ENCODE data around the gene TMEM229B. TPM values are rescaled to one million over a fixed set of nuclear protein-coding genes. Genes with fewer than 3 reads are reported as not detected.

TMEM229B gene
- total RNA-seq, 4 donors from 2014 or later: 1.5 to 3.3 (median 1.8) TPM

DNA sequence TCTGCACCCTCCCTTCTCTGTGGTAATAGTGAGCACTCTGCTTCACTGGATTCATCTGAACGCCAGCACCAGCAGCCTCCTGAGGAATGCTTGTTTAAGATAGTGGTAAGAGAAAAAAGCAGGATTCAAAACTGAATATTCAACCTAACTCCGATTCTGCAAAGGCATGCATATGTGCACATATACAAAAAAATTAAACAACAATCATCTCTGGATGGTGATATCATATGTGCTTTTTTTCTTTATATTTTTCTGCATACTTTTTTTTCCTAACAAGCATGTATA, 9.8 kb downstream of the TMEM229B start:
- H3K27me3 ChIP-seq: no peaks in the 10 kb centered on the region
- no peaks in the 10 kb centered on the region for H3K36me3 ChIP-seq
- TF ChIP-seq EP300 (IDR thresholded peaks at IDR 0.05) (no peak), POLR2A (IDR thresholded peaks at IDR 0.05) (no peak), POLR2AphosphoS5 (IDR thresholded peaks at IDR 0.05) (no peak)
- TF ChIP-seq, protein P1, sequence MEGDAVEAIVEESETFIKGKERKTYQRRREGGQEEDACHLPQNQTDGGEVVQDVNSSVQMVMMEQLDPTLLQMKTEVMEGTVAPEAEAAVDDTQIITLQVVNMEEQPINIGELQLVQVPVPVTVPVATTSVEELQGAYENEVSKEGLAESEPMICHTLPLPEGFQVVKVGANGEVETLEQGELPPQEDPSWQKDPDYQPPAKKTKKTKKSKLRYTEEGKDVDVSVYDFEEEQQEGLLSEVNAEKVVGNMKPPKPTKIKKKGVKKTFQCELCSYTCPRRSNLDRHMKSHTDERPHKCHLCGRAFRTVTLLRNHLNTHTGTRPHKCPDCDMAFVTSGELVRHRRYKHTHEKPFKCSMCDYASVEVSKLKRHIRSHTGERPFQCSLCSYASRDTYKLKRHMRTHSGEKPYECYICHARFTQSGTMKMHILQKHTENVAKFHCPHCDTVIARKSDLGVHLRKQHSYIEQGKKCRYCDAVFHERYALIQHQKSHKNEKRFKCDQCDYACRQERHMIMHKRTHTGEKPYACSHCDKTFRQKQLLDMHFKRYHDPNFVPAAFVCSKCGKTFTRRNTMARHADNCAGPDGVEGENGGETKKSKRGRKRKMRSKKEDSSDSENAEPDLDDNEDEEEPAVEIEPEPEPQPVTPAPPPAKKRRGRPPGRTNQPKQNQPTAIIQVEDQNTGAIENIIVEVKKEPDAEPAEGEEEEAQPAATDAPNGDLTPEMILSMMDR (IDR thresholded peaks at IDR 0.05): no peak
- no peak overlapping the region for H3K27ac ChIP-seq
- 86% methylated on average over 2 of the region's 2 CpGs for WGBS
- H3K4me3 ChIP-seq: no peak overlapping the region
- DNase-seq (ENCODE audit: low spot score in 2 of 2): no peak
- no peaks in the 10 kb centered on the region for H3K9me3 ChIP-seq
- H3K4me1 ChIP-seq: no peaks in the 10 kb centered on the region

DNA sequence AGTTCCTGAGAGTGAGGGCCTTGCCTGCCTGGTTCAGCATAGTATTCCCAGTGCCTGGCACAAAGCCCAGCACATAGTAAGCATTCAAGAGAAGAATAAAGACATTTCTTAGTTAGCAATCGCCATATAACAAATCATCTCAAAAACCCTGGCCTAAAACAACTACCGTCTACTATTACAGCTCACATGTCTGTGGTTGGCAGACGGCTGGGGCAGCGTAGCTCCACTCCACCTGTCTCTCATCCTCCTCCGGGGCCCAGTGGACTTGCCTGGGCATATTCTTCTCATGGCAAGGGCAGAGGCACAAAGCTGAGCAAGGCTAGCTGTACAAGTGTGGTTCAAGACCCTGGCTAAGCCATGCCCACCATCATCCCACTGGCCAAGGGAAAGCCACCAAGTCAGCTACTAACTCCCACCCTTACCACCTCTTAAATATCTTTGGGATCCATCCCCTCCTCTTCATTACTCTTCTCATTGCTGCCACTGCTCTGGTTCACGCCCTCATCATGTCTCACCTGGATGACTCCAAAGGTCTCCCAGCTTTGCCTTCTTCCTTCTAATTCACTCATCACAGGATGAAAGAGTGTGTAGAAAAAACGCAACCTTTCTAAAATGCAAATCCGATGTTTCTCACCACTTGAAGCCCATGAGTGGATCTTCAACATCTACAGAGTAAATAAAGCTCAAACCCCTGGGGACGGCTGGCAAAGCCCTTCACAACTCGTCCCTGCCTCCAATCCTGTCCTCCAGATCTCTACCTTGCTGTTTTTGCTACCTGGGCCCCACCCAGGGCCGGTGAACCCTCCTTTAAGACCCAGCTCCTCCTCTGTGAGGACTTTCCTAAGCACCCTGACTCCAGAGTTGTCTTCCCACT, 10.4 kb downstream of the TMEM229B start:
- Histone ChIP-seq H3K27me3 (no peaks in the 10 kb centered on the region), H3K9me3 (no peaks in the 10 kb centered on the region), H3K27ac (no peak overlapping the region), H3K4me3 (no peak overlapping the region), H3K36me3 (no peaks in the 10 kb centered on the region), H3K4me1 (no peaks in the 10 kb centered on the region)
- DNase-seq (ENCODE audit: low spot score in 2 of 2): no peak
- WGBS: 74% methylated on average over 11 of the region's 11 CpGs
- TF ChIP-seq EP300 (IDR thresholded peaks at IDR 0.05) (no peak), POLR2A (IDR thresholded peaks at IDR 0.05) (no peak), POLR2AphosphoS5 (IDR thresholded peaks at IDR 0.05) (no peak)
- TF ChIP-seq, protein P1 (IDR thresholded peaks at IDR 0.05): no peak

DNA sequence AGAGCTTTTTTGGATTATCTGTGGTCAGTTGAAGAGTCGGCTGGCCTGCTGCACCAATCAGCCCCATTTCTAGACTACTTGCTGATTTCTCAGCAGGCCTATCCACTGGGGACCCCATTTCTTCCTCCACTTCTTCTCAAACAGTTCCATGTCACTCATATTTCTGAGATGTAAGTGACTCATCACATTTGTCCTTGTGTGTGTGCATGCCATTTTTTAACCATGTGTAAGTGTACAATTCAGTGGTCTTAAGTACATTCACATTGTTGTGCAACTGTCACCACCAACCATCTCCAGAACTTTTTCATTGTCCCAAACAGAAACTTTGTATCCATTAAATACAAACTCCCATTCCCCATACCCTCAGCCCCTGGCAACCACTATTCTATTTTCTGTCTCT, 14.2 kb downstream of the TMEM229B start:
- H3K4me3 ChIP-seq: no peak overlapping the region
- TF ChIP-seq EP300 (IDR thresholded peaks at IDR 0.05) (no peak), POLR2AphosphoS5 (IDR thresholded peaks at IDR 0.05) (no peak), POLR2A (IDR thresholded peaks at IDR 0.05) (no peak)
- TF ChIP-seq, protein P1 (IDR thresholded peaks at IDR 0.05): no peak
- no peaks in the 10 kb centered on the region for H3K27me3 ChIP-seq
- H3K36me3 ChIP-seq: no peaks in the 10 kb centered on the region
- no peaks in the 10 kb centered on the region for H3K4me1 ChIP-seq
- 74% methylated on average over 1 of the region's 1 CpG for WGBS
- no peaks in the 10 kb centered on the region for H3K9me3 ChIP-seq
- no peak overlapping the region for H3K27ac ChIP-seq
- DNase-seq (ENCODE audit: low spot score in 2 of 2): no peak

DNA sequence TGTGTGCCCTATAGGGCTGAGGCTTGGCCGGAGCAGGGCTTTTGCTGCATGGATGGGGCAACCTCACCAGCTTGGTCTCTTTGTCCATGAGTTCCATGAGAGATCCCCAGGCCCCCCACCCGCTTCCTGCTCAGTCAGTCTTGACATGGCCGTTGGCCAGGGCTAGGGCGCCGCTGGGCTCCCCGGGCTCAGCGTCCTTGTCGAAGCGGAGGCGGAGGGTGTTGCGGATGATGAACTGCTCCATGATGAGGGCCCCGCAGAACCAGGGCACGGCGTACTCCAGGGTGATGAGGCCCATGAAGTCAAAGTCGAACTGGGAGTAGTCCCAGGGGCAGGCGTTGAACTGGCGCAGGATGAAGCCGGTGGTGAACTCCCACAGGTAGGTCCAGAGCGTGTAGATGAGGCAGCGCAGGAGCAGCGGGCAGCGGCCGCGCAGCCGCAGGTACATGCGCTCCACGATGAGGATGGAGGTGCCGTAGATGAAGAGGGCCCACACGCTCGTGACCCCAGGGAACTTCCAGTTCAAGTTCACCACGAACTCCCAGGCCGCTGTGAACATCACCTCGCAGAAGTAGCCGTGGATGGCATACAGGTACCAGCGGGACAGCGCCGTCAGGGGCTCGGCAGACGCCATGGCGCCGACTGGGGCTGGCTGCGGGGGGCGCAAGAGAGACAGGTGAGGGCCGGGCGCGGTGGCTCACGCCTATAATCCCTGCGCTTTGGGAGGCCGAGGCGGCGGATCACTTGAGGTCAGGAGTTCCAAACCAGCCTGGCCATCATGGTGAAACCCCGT, 15.0 kb downstream of the TMEM229B start:
- H3K9me3 ChIP-seq: no peaks in the 10 kb centered on the region
- no peak for DNase-seq (ENCODE audit: low spot score in 2 of 2)
- H3K36me3 ChIP-seq: no peaks in the 10 kb centered on the region
- no peak overlapping the region for H3K27ac ChIP-seq
- H3K4me3 ChIP-seq: no peak overlapping the region
- TF ChIP-seq POLR2A (IDR thresholded peaks at IDR 0.05) (no peak), POLR2AphosphoS5 (IDR thresholded peaks at IDR 0.05) (no peak), EP300 (IDR thresholded peaks at IDR 0.05) (no peak)
- TF ChIP-seq, protein P1 (IDR thresholded peaks at IDR 0.05): no peak
- no peaks in the 10 kb centered on the region for H3K4me1 ChIP-seq
- WGBS: 97% methylated on average over 52 of the region's 52 CpGs
- no peaks in the 10 kb centered on the region for H3K27me3 ChIP-seq

DNA sequence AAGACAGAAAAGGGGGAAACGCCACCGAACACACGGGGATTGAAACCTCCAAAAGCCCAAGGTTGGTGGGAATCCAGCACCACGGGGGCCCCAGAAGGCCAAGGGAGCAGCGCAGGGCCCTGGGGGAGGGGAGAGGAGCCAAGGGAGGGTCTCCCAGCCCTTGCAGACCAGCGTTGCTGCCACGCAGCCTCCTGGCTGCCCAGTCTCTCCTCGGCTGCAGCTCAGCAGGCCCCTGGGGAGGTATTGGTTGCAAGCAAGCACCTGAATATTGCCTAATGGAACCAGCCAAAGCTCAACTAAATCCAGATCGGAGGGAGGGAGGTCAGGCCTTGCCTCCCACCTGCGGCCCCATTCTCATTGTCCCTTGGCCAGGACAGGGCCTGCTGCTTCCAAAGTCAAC, 15.8 kb downstream of the TMEM229B start:
- no peaks in the 10 kb centered on the region for H3K9me3 ChIP-seq
- H3K27me3 ChIP-seq: no peaks in the 10 kb centered on the region
- TF ChIP-seq, protein P1 (IDR thresholded peaks at IDR 0.05): no peak
- TF ChIP-seq EP300 (IDR thresholded peaks at IDR 0.05): no peak
- TF ChIP-seq POLR2AphosphoS5 (IDR thresholded peaks at IDR 0.05): no peak
- no peak for TF ChIP-seq POLR2A (IDR thresholded peaks at IDR 0.05)
- no peak overlapping the region for H3K27ac ChIP-seq
- no peaks in the 10 kb centered on the region for H3K36me3 ChIP-seq
- no peak overlapping the region for H3K4me3 ChIP-seq
- no peaks in the 10 kb centered on the region for H3K4me1 ChIP-seq
- no peak for DNase-seq (ENCODE audit: low spot score in 2 of 2)
- 87% methylated on average over 10 of the region's 10 CpGs for WGBS

Measured in suprapubic skin (tissue), 4 donors.